GM23248 (cell line): ENCODE measurements around the gene ADGRD1. TPM values are rescaled to one million over a fixed set of nuclear protein-coding genes. Genes with fewer than 3 reads are reported as not detected.

ENCODE experiments used
- DNase-seq: peaks from one replicate; pipeline ENCODE4 v3.0.0-alpha.2; 2015
- H2AFZ ChIP-seq: fragments of 200-600 bp; sonication (generic); 2 replicates; pipeline ENCODE4 v1.6.1; 2016; ENCODE audit warnings: antibody characterized with exemption
- H3F3A ChIP-seq: fragments of 200-600 bp; sonication (generic); 2 replicates; pipeline ENCODE4 v1.6.1; 2016; ENCODE audit warnings: mild to moderate bottlenecking, antibody characterized with exemption, mixed run types; ENCODE audit not compliant: insufficient read depth
- H3K27ac ChIP-seq: fragments of 200-600 bp; sonication (generic); 2 replicates; pipeline ENCODE4 v1.5.1; 2016; ENCODE audit warnings: mild to moderate bottlenecking
- H3K27me3 ChIP-seq: fragments of 200-600 bp; sonication (generic); replicated peaks from 2 replicates; pipeline ENCODE4 v1.6.1; 2016; ENCODE audit warnings: mild to moderate bottlenecking; ENCODE audit not compliant: insufficient read depth
- H3K36me3 ChIP-seq: fragments of 200-600 bp; sonication (generic); 2 replicates; pipeline ENCODE4 v1.6.1; 2016; ENCODE audit warnings: low read depth, mild to moderate bottlenecking
- H3K4me1 ChIP-seq: fragments of 200-600 bp; sonication (generic); 2 replicates; pipeline ENCODE4 v1.6.1; 2016; ENCODE audit warnings: mild to moderate bottlenecking; ENCODE audit not compliant: insufficient read depth
- H3K4me2 ChIP-seq: fragments of 200-600 bp; sonication (generic); one replicate; pipeline ENCODE4 v1.6.1; 2016; ENCODE audit warnings: mild to moderate bottlenecking; ENCODE audit not compliant: unreplicated experiment
- H3K4me3 ChIP-seq: fragments of 200-600 bp; sonication (generic); 2 replicates; pipeline ENCODE4 v1.5.1; 2016; ENCODE audit warnings: mild to moderate bottlenecking
- H3K79me2 ChIP-seq: fragments of 200-600 bp; sonication (generic); 2 replicates; pipeline ENCODE4 v1.6.1; 2016; ENCODE audit warnings: mild to moderate bottlenecking; ENCODE audit not compliant: insufficient read depth
- H3K9ac ChIP-seq: fragments of 200-600 bp; sonication (generic); 2 replicates; pipeline ENCODE4 v1.6.1; 2016; ENCODE audit warnings: mild to moderate bottlenecking
- H3K9me2 ChIP-seq: fragments of 200-600 bp; sonication (generic); 2 replicates; pipeline ENCODE4 v1.6.1; 2016; ENCODE audit warnings: mixed run types, mild to moderate bottlenecking, moderate library complexity; ENCODE audit not compliant: insufficient read depth
- H3K9me3 ChIP-seq: fragments of 200-600 bp; sonication (generic); one replicate; pipeline ENCODE4 v1.6.1; 2017; ENCODE audit warnings: low read depth
- H4K20me1 ChIP-seq: fragments of 200-600 bp; sonication (generic); 2 replicates; pipeline ENCODE4 v1.6.0; 2016; ENCODE audit not compliant: insufficient read depth
- EZH2 ChIP-seq: fragments of 200-600 bp; sonication (generic); IDR thresholded peaks from 2 replicates; pipeline ENCODE4 v1.6.1; 2018; ENCODE audit warnings: antibody characterized with exemption, mild to moderate bottlenecking; ENCODE audit not compliant: insufficient read depth, poor library complexity, severe bottlenecking
- EZH2phosphoT487 ChIP-seq: fragments of 200-600 bp; sonication (generic); IDR thresholded peaks from 2 replicates; pipeline ENCODE4 v1.6.1; 2018; ENCODE audit warnings: antibody characterized with exemption, moderate library complexity, mild to moderate bottlenecking, low read depth; ENCODE audit not compliant: insufficient read depth
- WGBS, 2 experiments: methylation state at CpG; one replicate each; pipeline ENCODE4 v1.1.6; 2015 to 2017; ENCODE audit warnings: low lambda C conversion rate in 2 of 2, low coverage in 1 of 2; ENCODE audit errors: missing lambda C conversion rate in 2 of 2; 5-methylcytosine and 5-hydroxymethylcytosine counted together
- in situ Hi-C: fragments of 300-500 bp; cut with MboI; formaldehyde crosslinking; loops from 2 replicates; pipeline ENCODE4 v1.15.0; 2020
- polyA plus RNA-seq: library from polyadenylated mRNA; unstranded; fragments of >200 nt; fragmentation: Nextera tagmentation; extraction: Ambion mirVana; gene quantifications from 2 replicates; pipeline ENCODE4 v1.2.1, GENCODE V29; 2016
- total RNA-seq: library from RNA; depleted of rRNA; stranded (reverse); fragments of >200 nt; shearing (Covaris generic); gene quantifications from 2 replicates; pipeline ENCODE4 v1.2.3, GENCODE V29; 2014

Gene ADGRD1
- total and polyA plus RNA-seq, 2 experiments from 2014 or later, result 7.9 to 11.2 TPM

GRCh38 chr12:131020326-131021153 lies 66.8 kb downstream of the ADGRD1 start:
- H3K9ac ChIP-seq, result no peak overlapping the region
- no peak for DNase-seq
- H2AFZ ChIP-seq, result no peak overlapping the region
- in situ Hi-C loops, result no loop called here
- no peaks in the 10 kb centered on the region for H3K27me3 ChIP-seq
- no peak overlapping the region for H3K4me2 ChIP-seq
- no peaks in the 10 kb centered on the region for H3K36me3 ChIP-seq
- no peaks in the 10 kb centered on the region for H3K9me2 ChIP-seq
- H3K27ac ChIP-seq, result no peak overlapping the region
- H3K9me3 ChIP-seq, result no peaks in the 10 kb centered on the region
- no peaks in the 10 kb centered on the region for H3K79me2 ChIP-seq
- H3F3A ChIP-seq, result no peaks in the 10 kb centered on the region
- H3K4me1 ChIP-seq, result no peaks in the 10 kb centered on the region
- TF ChIP-seq EZH2 (no peak), EZH2phosphoT487 (no peak)
- H3K4me3 ChIP-seq, result no peak overlapping the region
- H4K20me1 ChIP-seq, result no peaks in the 10 kb centered on the region
- 34% methylated on average over 13 of the region's 13 CpGs for WGBS, 2 experiments

- Histone ChIP-seq H3F3A (no peaks in the 10 kb centered on the region), H4K20me1 (no peaks in the 10 kb centered on the region), H3K9ac (no peak overlapping the region), H3K27ac (no peak overlapping the region), H3K36me3 (no peaks in the 10 kb centered on the region), H3K4me1 (no peaks in the 10 kb centered on the region), H3K79me2 (no peaks in the 10 kb centered on the region), H3K4me2 (no peak overlapping the region), H3K27me3 (no peaks in the 10 kb centered on the region), H3K4me3 (no peak overlapping the region), H3K9me2 (no peaks in the 10 kb centered on the region), H3K9me3 (no peaks in the 10 kb centered on the region), H2AFZ (no peak overlapping the region)
- no peak for DNase-seq
- in situ Hi-C loops, result no loop called here
- WGBS, 2 experiments, result 65 to 67% methylated on average over 20 of the region's 20 CpGs
- no peak for TF ChIP-seq EZH2
- TF ChIP-seq EZH2phosphoT487, result no peak
Measured at GRCh38 chr12:131021154-131021541, 67.4 kb downstream of the ADGRD1 start.

GRCh38 chr12:131024026-131024425 lies 70.3 kb downstream of the ADGRD1 start:
- Histone ChIP-seq H3K36me3 (no peaks in the 10 kb centered on the region), H4K20me1 (no peaks in the 10 kb centered on the region), H3K9ac (no peak overlapping the region), H3K4me2 (no peak overlapping the region), H3K27ac (no peak overlapping the region), H3F3A (no peaks in the 10 kb centered on the region), H3K79me2 (no peaks in the 10 kb centered on the region), H3K4me1 (no peaks in the 10 kb centered on the region), H2AFZ (no peak overlapping the region), H3K9me3 (no peaks in the 10 kb centered on the region), H3K27me3 (no peaks in the 10 kb centered on the region), H3K9me2 (no peaks in the 10 kb centered on the region), H3K4me3 (no peak overlapping the region)
- no peak for TF ChIP-seq EZH2
- 55 to 57% methylated on average over 11 of the region's 11 CpGs for WGBS, 2 experiments
- DNase-seq, result no peak
- in situ Hi-C loops, result no loop called here

- Histone ChIP-seq H3K9ac (no peak overlapping the region), H3K27me3 (no peaks in the 10 kb centered on the region), H3K36me3 (no peaks in the 10 kb centered on the region), H3F3A (no peaks in the 10 kb centered on the region), H3K27ac (no peak overlapping the region), H3K9me2 (no peaks in the 10 kb centered on the region), H3K4me3 (no peak overlapping the region), H3K79me2 (no peaks in the 10 kb centered on the region), H3K4me2 (no peak overlapping the region), H4K20me1 (no peaks in the 10 kb centered on the region), H3K4me1 (no peaks in the 10 kb centered on the region), H3K9me3 (no peaks in the 10 kb centered on the region), H2AFZ (no peak overlapping the region)
- whole genome bisulfite sequencing, 2 experiments, result 47 to 55% methylated on average over 11 of the region's 11 CpGs
- TF ChIP-seq EZH2 (no peak), EZH2phosphoT487 (no peak)
- no peak for DNase-seq
- in situ Hi-C loops, result no loop called here
Measured at GRCh38 chr12:131024721-131025120, 71.0 kb downstream of the ADGRD1 start.
